ENCODE results near the gene EYA3.

- no peak for TF ChIP-seq CTCF (IDR thresholded peaks at IDR 0.05)
- TF ChIP-seq POLR2A (IDR thresholded peaks at IDR 0.05) = no peak
These were observed 114.5 kb downstream of the EYA3 start for GRCh38 chr1:27973771-27974416.

All from gastroesophageal sphincter (tissue), 3 donors.